ENCODE data around the gene TMC3.
"Not testable (repeated sequence)": the region's sequence is repeated elsewhere in the genome, so short reads cannot be mapped to it uniquely, and the experiment has no call there.

TMC3 gene

GRCh38 chr15:81375461-81375860 lies 1.4 kb upstream of the TMC3 start:
- Mint-ChIP-seq H3K27me3 (no peaks in the 10 kb centered on the region), H3K36me3 (ENCODE audit: low read depth) (no peaks in the 10 kb centered on the region), H3K27ac (no peak overlapping the region), H3K9me3 (no peaks in the 10 kb centered on the region), H3K4me1 (ENCODE audit: low read depth) (no peaks in the 10 kb centered on the region), H3K4me3 (no peak overlapping the region)

- no peaks in the 10 kb centered on the region for H3K4me1 Mint-ChIP-seq (ENCODE audit: low read depth)
- H3K4me3 Mint-ChIP-seq = no peak overlapping the region
- no peaks in the 10 kb centered on the region for H3K9me3 Mint-ChIP-seq
- no peaks in the 10 kb centered on the region for H3K36me3 Mint-ChIP-seq (ENCODE audit: low read depth)
- no peak overlapping the region for H3K27ac Mint-ChIP-seq
- no peaks in the 10 kb centered on the region for H3K27me3 Mint-ChIP-seq
These were observed 837 bp downstream of the TMC3 start for GRCh38 chr15:81373176-81373575.

DNA sequence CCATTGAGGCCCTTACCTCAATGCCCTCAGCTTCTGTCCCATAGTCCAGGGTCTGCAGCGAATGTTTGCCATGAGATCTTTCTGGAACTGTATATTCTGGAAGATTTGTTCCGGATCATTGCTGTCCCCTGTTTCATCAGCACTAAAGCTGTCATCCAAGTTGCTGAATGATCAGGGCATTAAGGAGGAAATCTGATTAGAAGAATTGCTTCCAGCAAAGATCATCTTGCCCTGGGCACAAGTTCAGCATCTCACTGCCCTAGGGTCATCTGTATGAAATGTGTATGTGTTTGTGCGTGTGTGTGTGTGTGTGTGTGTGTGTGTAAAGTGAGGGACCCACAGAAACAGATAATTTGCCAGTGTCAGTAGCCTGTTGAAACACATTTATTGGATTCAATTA lies 1.4 kb downstream of the TMC3 start:
- H3K27ac Mint-ChIP-seq = no peak overlapping the region
- no peaks in the 10 kb centered on the region for H3K4me1 Mint-ChIP-seq (ENCODE audit: low read depth)
- H3K4me3 Mint-ChIP-seq = no peak overlapping the region
- H3K27me3 Mint-ChIP-seq = no peaks in the 10 kb centered on the region
- no peaks in the 10 kb centered on the region for H3K36me3 Mint-ChIP-seq (ENCODE audit: low read depth)
- H3K9me3 Mint-ChIP-seq = no peaks in the 10 kb centered on the region

- H3K36me3 Mint-ChIP-seq (ENCODE audit: low read depth) = no peaks in the 10 kb centered on the region
- no peak overlapping the region for H3K4me3 Mint-ChIP-seq
- H3K9me3 Mint-ChIP-seq = no peaks in the 10 kb centered on the region
- no peaks in the 10 kb centered on the region for H3K27me3 Mint-ChIP-seq
- no peaks in the 10 kb centered on the region for H3K4me1 Mint-ChIP-seq (ENCODE audit: low read depth)
- H3K27ac Mint-ChIP-seq = no peak overlapping the region
These were observed 10.1 kb downstream of the TMC3 start for GRCh38 chr15:81363718-81364500.

DNA sequence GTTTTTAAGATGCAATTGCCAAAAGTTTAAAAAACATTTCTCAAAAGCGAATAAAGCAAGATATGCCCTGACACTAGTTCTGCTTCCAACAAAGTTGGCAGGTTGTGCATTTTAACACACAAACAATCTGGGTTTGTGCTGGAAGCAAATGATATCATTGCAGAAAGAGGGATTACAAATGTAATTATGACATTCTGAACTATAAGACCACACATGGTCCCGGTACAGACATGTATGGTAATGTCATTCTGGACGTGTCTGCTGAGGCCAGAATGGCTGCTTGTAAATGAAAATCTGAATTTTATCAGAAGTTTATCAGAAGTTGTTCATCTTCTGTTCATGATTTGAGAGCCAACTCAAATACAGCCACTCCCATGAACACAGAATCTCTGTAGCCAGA lies 10.7 kb downstream of the TMC3 start:
- Mint-ChIP-seq H3K9me3 (no peaks in the 10 kb centered on the region), H3K36me3 (ENCODE audit: low read depth) (no peaks in the 10 kb centered on the region), H3K4me3 (no peak overlapping the region), H3K4me1 (ENCODE audit: low read depth) (no peaks in the 10 kb centered on the region), H3K27ac (no peak overlapping the region), H3K27me3 (no peaks in the 10 kb centered on the region)

- H3K9me3 Mint-ChIP-seq = no peaks in the 10 kb centered on the region
- H3K4me3 Mint-ChIP-seq = no peak overlapping the region
- no peaks in the 10 kb centered on the region for H3K4me1 Mint-ChIP-seq (ENCODE audit: low read depth)
- H3K27ac Mint-ChIP-seq = no peak overlapping the region
- no peaks in the 10 kb centered on the region for H3K27me3 Mint-ChIP-seq
- no peaks in the 10 kb centered on the region for H3K36me3 Mint-ChIP-seq (ENCODE audit: low read depth)
These were observed 11.2 kb downstream of the TMC3 start for GRCh38 chr15:81362790-81363189.

DNA sequence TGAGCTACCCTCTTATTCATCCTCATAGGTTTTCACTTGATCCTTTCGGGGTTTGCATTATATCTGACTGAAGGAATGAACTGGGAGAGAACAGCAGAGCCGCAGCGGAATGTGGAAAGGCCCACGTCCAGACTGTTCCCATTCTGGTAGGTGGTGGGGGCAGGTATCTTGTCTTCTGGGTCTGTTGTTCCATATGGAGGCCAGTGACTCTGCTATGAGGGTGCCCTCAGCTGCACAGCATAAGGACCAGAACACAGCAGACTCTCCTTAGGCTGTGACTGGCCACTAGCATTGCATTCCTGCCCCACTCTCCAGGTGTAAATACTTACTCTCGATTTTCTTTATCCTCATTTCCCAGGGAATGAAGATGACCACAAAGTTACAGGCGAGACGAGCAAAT lies 12.1 kb downstream of the TMC3 start:
- no peaks in the 10 kb centered on the region for H3K9me3 Mint-ChIP-seq
- no peak overlapping the region for H3K27ac Mint-ChIP-seq
- no peaks in the 10 kb centered on the region for H3K36me3 Mint-ChIP-seq (ENCODE audit: low read depth)
- H3K4me1 Mint-ChIP-seq (ENCODE audit: low read depth) = no peaks in the 10 kb centered on the region
- H3K27me3 Mint-ChIP-seq = no peaks in the 10 kb centered on the region
- no peak overlapping the region for H3K4me3 Mint-ChIP-seq

GRCh38 chr15:81360491-81360890 lies 13.5 kb downstream of the TMC3 start:
- H3K36me3 Mint-ChIP-seq (ENCODE audit: low read depth) = no peaks in the 10 kb centered on the region
- H3K4me3 Mint-ChIP-seq = no peak overlapping the region
- no peaks in the 10 kb centered on the region for H3K9me3 Mint-ChIP-seq
- no peak overlapping the region for H3K27ac Mint-ChIP-seq
- no peaks in the 10 kb centered on the region for H3K27me3 Mint-ChIP-seq
- H3K4me1 Mint-ChIP-seq (ENCODE audit: low read depth) = no peaks in the 10 kb centered on the region

DNA sequence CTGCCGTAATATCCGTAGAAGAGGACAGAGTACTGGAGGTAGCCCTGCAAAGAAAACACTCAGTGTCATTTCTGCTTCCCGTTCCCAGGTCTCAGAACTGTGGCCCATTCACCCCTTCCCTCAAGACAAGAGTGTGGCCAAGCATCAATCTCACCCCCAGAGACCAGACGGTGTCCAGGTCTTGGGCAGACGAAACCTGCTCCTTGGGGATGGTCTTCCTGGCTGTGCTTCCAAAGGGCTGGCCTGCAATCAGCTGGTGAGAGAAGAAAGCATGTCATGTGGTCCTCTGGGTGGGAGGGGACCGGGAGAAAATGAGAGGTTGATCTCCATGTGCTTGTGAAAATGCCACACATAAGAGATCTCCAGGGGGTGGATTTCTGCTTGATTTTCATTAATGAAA lies 15.8 kb downstream of the TMC3 start:
- no peak overlapping the region for H3K27ac Mint-ChIP-seq
- no peaks in the 10 kb centered on the region for H3K4me1 Mint-ChIP-seq (ENCODE audit: low read depth)
- no peaks in the 10 kb centered on the region for H3K9me3 Mint-ChIP-seq
- no peak overlapping the region for H3K4me3 Mint-ChIP-seq
- H3K27me3 Mint-ChIP-seq = no peaks in the 10 kb centered on the region
- H3K36me3 Mint-ChIP-seq (ENCODE audit: low read depth) = no peaks in the 10 kb centered on the region

DNA sequence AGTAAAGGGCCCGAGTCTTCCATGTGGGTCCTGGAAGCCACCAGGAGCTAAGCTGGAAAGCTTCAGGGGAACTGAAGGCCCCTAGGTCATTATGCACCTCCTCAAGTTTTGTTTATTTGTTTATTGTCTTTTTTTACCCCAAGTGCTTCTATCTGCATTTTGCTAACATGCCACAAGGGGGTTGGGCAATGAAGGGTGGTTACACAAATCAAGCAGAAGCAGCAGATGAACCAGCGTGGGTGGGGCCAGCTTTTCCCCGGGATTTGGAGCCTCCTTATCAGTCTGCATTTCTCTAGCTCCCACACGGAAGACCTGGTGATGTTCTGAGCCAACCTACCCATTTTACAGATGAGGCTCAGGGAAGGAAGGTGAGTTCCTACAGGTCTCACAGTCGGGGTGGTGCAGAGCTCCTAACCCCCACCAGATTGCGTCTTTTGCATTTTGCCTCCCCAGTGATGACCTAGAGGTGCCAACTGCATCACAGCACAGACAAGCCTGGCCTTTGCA lies 16.8 kb downstream of the TMC3 start:
- no peak overlapping the region for H3K27ac Mint-ChIP-seq
- H3K4me1 Mint-ChIP-seq (ENCODE audit: low read depth) = no peaks in the 10 kb centered on the region
- no peaks in the 10 kb centered on the region for H3K27me3 Mint-ChIP-seq
- H3K9me3 Mint-ChIP-seq = no peaks in the 10 kb centered on the region
- H3K36me3 Mint-ChIP-seq (ENCODE audit: low read depth) = no peaks in the 10 kb centered on the region
- no peak overlapping the region for H3K4me3 Mint-ChIP-seq

GRCh38 chr15:81356252-81356651 lies 17.8 kb downstream of the TMC3 start:
- no peaks in the 10 kb centered on the region for H3K27me3 Mint-ChIP-seq
- H3K4me3 Mint-ChIP-seq = no peak overlapping the region
- H3K4me1 Mint-ChIP-seq (ENCODE audit: low read depth) = no peaks in the 10 kb centered on the region
- no peaks in the 10 kb centered on the region for H3K36me3 Mint-ChIP-seq (ENCODE audit: low read depth)
- no peak overlapping the region for H3K27ac Mint-ChIP-seq
- no peaks in the 10 kb centered on the region for H3K9me3 Mint-ChIP-seq

- Mint-ChIP-seq H3K27me3 (no peaks in the 10 kb centered on the region), H3K27ac (no peak overlapping the region), H3K9me3 (no peaks in the 10 kb centered on the region), H3K4me1 (ENCODE audit: low read depth) (no peaks in the 10 kb centered on the region), H3K4me3 (no peak overlapping the region), H3K36me3 (ENCODE audit: low read depth) (no peaks in the 10 kb centered on the region)
These were observed 22.4 kb downstream of the TMC3 start for GRCh38 chr15:81351651-81352050.

GRCh38 chr15:81349271-81349670 lies 24.7 kb downstream of the TMC3 start:
- no peaks in the 10 kb centered on the region for H3K27me3 Mint-ChIP-seq
- H3K9me3 Mint-ChIP-seq = no peaks in the 10 kb centered on the region
- H3K4me3 Mint-ChIP-seq = no peak overlapping the region
- H3K36me3 Mint-ChIP-seq (ENCODE audit: low read depth) = no peaks in the 10 kb centered on the region
- H3K4me1 Mint-ChIP-seq (ENCODE audit: low read depth) = no peaks in the 10 kb centered on the region
- H3K27ac Mint-ChIP-seq = no peak overlapping the region

- not testable (repeated sequence) for H3K4me1 Mint-ChIP-seq (ENCODE audit: low read depth); H3K27ac Mint-ChIP-seq; H3K36me3 Mint-ChIP-seq (ENCODE audit: low read depth); H3K9me3 Mint-ChIP-seq; H3K4me3 Mint-ChIP-seq; H3K27me3 Mint-ChIP-seq
These were observed 25.3 kb downstream of the TMC3 start for GRCh38 chr15:81348691-81349090.

GRCh38 chr15:81347910-81348309 lies 26.1 kb downstream of the TMC3 start:
- Mint-ChIP-seq H3K36me3 (ENCODE audit: low read depth) (peaks cover 3% of the 10 kb centered on the region), H3K4me1 (ENCODE audit: low read depth) (no peaks in the 10 kb centered on the region), H3K27ac (no peak overlapping the region), H3K4me3 (no peak overlapping the region), H3K27me3 (no peaks in the 10 kb centered on the region), H3K9me3 (no peaks in the 10 kb centered on the region)

GRCh38 chr15:81346611-81347010 lies 27.4 kb downstream of the TMC3 start:
- Mint-ChIP-seq H3K27ac (no peak overlapping the region), H3K9me3 (no peaks in the 10 kb centered on the region), H3K27me3 (no peaks in the 10 kb centered on the region), H3K36me3 (ENCODE audit: low read depth) (peaks cover 3% of the 10 kb centered on the region), H3K4me3 (no peak overlapping the region), H3K4me1 (ENCODE audit: low read depth) (no peaks in the 10 kb centered on the region)
